Fibroblast of lung (primary cell): Measurements from ENCODE around the gene FTL. TPM values are rescaled to one million over a fixed set of nuclear protein-coding genes. Genes with fewer than 3 reads are reported as not detected.

Source experiments
- DNase-seq, 2 donors: peaks; one replicate each; pipeline versions ENCODE4 v3.0.0 to v3.0.0-alpha.2; 2010; ENCODE audit warnings: low read depth in 2 of 2
- H2AFZ ChIP-seq: 2 replicates; pipeline ENCODE4 v1.5.1; 2012; ENCODE audit warnings: low read length, control low read depth, inconsistent platforms
- H3K27ac ChIP-seq: 2 replicates; pipeline ENCODE4 v1.5.1; 2011; ENCODE audit warnings: low read length, control low read depth; ENCODE audit not compliant: insufficient read depth
- H3K27me3 ChIP-seq: 2 replicates; pipeline ENCODE4 v1.5.1; 2011; ENCODE audit warnings: mild to moderate bottlenecking, low read length; ENCODE audit not compliant: control insufficient read depth, insufficient read depth
- H3K36me3 ChIP-seq: 2 replicates; pipeline ENCODE4 v1.5.1; 2011; ENCODE audit warnings: low read length; ENCODE audit not compliant: control insufficient read depth, insufficient read depth
- H3K4me1 ChIP-seq: 2 replicates; pipeline ENCODE4 v1.5.1; 2011; ENCODE audit warnings: low read length; ENCODE audit not compliant: control insufficient read depth, insufficient read depth; ENCODE audit errors: extremely low read depth
- H3K4me2 ChIP-seq: 2 replicates; pipeline ENCODE4 v1.5.1; 2011; ENCODE audit warnings: low read length, control low read depth; ENCODE audit not compliant: insufficient read depth; ENCODE audit errors: extremely low read depth
- H3K4me3 ChIP-seq, 4 experiments: fragments of 200-600 bp in 1 of 4; sonication (generic) in 1 of 4; replicated peaks in 1 of 4; 2 replicates each; pipeline ENCODE4 v1.5.1; 2011 to 2016; ENCODE audit warnings: low read length in 4 of 4, low read depth in 3 of 4, mild to moderate bottlenecking in 3 of 4, control low read depth in 2 of 4, inconsistent platforms in 1 of 4, mixed read lengths in 1 of 4; ENCODE audit not compliant: insufficient read depth in 1 of 4; ENCODE audit errors: control extremely low read depth in 1 of 4
- H3K79me2 ChIP-seq: 2 replicates; pipeline ENCODE4 v1.5.1; 2012; ENCODE audit warnings: mild to moderate bottlenecking, low read length, inconsistent platforms; ENCODE audit not compliant: control insufficient read depth, insufficient read depth
- H3K9ac ChIP-seq: 2 replicates; pipeline ENCODE4 v1.5.1; 2011; ENCODE audit warnings: mild to moderate bottlenecking, low read length, control low read depth; ENCODE audit not compliant: insufficient read depth
- H3K9me3 ChIP-seq: 2 replicates; pipeline ENCODE4 v1.5.1; 2012; ENCODE audit warnings: low read depth, low read length; ENCODE audit not compliant: control insufficient read depth, insufficient read depth
- H4K20me1 ChIP-seq: 2 replicates; pipeline ENCODE4 v1.5.1; 2011; ENCODE audit warnings: low read length; ENCODE audit not compliant: control insufficient read depth, insufficient read depth; ENCODE audit errors: extremely low read depth
- EZH2 ChIP-seq: IDR thresholded peaks from 2 replicates; pipeline ENCODE4 v1.5.1; 2012; ENCODE audit warnings: low read length, control low read depth, mild to moderate bottlenecking; ENCODE audit errors: missing control alignments
- polyA plus RNA-seq, 2 donors: library from polyadenylated mRNA; depleted of rRNA in 1 of 2; stranded (reverse) in 1 of 2; unstranded in 1 of 2; fragments of >200 nt; gene quantifications; 2 replicates each; pipeline ENCODE4 v1.2.1, GENCODE V29; 2011 to 2012; ENCODE audit warnings: missing spikeins in 1 of 2
- total RNA-seq: library from RNA; depleted of rRNA; stranded (reverse); fragments of >200 nt; gene quantifications from 2 replicates; pipeline ENCODE4 v1.2.1, GENCODE V29; 2014
- TF ChIP-seq, protein P1 (sequence below), 2 donors: IDR thresholded peaks in 1 of 2; conservative IDR thresholded peaks in 1 of 2; 1 replicate in 1 of 2; 2 replicates in 1 of 2; pipeline ENCODE4 v1.5.1; 2011 to 2012; ENCODE audit warnings: low read length in 2 of 2, control low read depth in 1 of 2, inconsistent platforms in 1 of 2, low read depth in 1 of 2, mild to moderate bottlenecking in 1 of 2

FTL gene
- total and polyA plus RNA-seq, 2 donors (not counting 1 experiment from before 2014, with no cell fraction given): 1,844 to 6,440 TPM

DNA sequence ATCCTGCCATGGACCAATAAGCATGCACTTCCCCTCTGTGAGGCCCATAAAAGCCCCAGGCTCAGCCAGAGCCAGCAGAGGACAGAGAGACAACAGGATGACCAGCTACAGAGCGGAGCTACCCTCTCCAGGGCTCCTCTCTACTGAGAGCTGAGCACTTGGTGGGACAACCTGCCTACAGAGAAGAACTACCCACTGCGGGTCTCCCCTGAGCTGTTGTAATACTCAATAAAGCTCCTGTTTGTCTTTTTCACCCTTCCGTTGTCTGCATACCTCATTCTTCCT, 17.9 kb upstream of the FTL start:
- no peaks in the 10 kb centered on the region for H3K4me1 ChIP-seq
- no peak overlapping the region for H3K27ac ChIP-seq
- H3K9ac ChIP-seq: no peak overlapping the region
- DNase-seq: no peak
- TF ChIP-seq EZH2: no peak
- TF ChIP-seq, protein P1, sequence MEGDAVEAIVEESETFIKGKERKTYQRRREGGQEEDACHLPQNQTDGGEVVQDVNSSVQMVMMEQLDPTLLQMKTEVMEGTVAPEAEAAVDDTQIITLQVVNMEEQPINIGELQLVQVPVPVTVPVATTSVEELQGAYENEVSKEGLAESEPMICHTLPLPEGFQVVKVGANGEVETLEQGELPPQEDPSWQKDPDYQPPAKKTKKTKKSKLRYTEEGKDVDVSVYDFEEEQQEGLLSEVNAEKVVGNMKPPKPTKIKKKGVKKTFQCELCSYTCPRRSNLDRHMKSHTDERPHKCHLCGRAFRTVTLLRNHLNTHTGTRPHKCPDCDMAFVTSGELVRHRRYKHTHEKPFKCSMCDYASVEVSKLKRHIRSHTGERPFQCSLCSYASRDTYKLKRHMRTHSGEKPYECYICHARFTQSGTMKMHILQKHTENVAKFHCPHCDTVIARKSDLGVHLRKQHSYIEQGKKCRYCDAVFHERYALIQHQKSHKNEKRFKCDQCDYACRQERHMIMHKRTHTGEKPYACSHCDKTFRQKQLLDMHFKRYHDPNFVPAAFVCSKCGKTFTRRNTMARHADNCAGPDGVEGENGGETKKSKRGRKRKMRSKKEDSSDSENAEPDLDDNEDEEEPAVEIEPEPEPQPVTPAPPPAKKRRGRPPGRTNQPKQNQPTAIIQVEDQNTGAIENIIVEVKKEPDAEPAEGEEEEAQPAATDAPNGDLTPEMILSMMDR (conservative IDR thresholded peaks at IDR 0.05 in 1 of 2, IDR thresholded peaks at IDR 0.05 in 1 of 2; ENCODE audit: low read depth in 1 of 2, low read length in 2 of 2): no peak
- no peak overlapping the region for H3K4me3 ChIP-seq
- H3K79me2 ChIP-seq: no peaks in the 10 kb centered on the region
- no peak overlapping the region for H2AFZ ChIP-seq
- H3K36me3 ChIP-seq: no peaks in the 10 kb centered on the region
- no peaks in the 10 kb centered on the region for H3K27me3 ChIP-seq
- H3K4me2 ChIP-seq: no peak overlapping the region
- no peaks in the 10 kb centered on the region for H4K20me1 ChIP-seq
- H3K9me3 ChIP-seq: no peaks in the 10 kb centered on the region

DNA sequence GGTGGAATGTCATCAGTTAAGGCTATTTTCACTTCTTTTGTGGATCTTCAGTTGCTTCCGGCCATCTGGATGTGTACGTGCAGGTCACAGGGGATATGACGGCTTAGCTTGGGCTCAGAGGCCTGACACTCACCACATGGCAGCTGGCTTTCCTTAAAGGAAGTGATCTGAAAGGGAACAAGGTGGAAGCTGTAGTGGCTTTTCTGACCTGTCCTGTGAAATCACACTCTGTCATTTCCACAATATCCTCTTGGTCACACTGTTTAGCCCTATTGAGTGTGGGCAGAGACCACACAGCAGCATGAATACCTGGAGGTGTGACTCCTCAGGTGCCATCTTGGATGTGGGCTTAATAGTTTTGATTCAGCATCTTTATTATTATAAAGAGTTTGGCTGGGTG, 14.9 kb upstream of the FTL start:
- TF ChIP-seq EZH2: no peak
- TF ChIP-seq, protein P1 (conservative IDR thresholded peaks at IDR 0.05 in 1 of 2, IDR thresholded peaks at IDR 0.05 in 1 of 2; ENCODE audit: low read depth in 1 of 2, low read length in 2 of 2): no peak
- DNase-seq: no peak
- H2AFZ ChIP-seq: no peak overlapping the region
- H3K4me3 ChIP-seq: no peak overlapping the region
- no peaks in the 10 kb centered on the region for H3K9me3 ChIP-seq
- H3K27ac ChIP-seq: no peak overlapping the region
- no peaks in the 10 kb centered on the region for H4K20me1 ChIP-seq
- H3K36me3 ChIP-seq: no peaks in the 10 kb centered on the region
- H3K79me2 ChIP-seq: peaks cover 4% of the 10 kb centered on the region
- H3K4me2 ChIP-seq: no peak overlapping the region
- peaks cover 2% of the 10 kb centered on the region for H3K4me1 ChIP-seq
- H3K9ac ChIP-seq: no peak overlapping the region
- no peaks in the 10 kb centered on the region for H3K27me3 ChIP-seq

DNA sequence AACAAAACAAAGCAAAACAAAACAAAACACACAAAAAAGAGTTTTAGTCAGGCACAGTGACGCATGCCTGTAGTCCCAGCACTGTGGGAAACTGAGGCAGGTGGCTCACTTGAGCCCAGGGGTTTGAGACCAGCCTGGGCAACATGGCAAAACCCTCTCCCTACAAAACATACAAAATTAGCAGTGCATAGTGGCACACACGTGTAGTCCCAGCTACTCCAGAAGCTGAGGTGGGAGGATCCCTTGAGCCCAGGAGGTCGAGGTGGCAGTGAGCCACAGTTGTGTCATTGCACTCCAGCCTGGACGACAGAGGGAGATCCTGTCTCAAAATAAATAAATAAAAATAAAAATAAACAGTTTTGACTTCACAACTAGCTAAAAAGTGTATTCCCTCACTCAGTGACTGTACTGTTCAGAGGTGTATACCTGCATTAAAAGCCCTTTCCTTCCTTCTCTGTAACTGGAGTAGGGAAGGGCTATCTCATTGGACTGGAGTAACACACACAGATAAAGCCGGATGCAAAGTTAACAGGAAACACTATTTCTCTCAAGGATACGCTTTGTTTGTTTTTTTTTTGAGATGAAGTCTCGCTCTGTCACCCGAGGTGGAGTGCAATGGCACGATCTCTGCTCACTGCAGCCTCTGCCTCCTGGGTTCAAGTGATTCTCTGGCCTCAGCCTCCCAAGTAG, 14.1 kb upstream of the FTL start:
- DNase-seq: no peak
- Histone ChIP-seq H3K9me3 (no peaks in the 10 kb centered on the region), H3K27me3 (no peaks in the 10 kb centered on the region), H4K20me1 (no peaks in the 10 kb centered on the region), H3K36me3 (peaks cover 4% of the 10 kb centered on the region), H3K4me3 (no peak overlapping the region), H2AFZ (no peak overlapping the region), H3K4me1 (peaks cover 7% of the 10 kb centered on the region), H3K9ac (no peak overlapping the region), H3K27ac (no peak overlapping the region), H3K4me2 (no peak overlapping the region), H3K79me2 (peaks cover 12% of the 10 kb centered on the region)
- TF ChIP-seq, protein P1 (conservative IDR thresholded peaks at IDR 0.05 in 1 of 2, IDR thresholded peaks at IDR 0.05 in 1 of 2; ENCODE audit: low read depth in 1 of 2, low read length in 2 of 2): no peak
- no peak for TF ChIP-seq EZH2
